ENCODE data around the gene CEP55. TPM values are rescaled to one million over a fixed set of nuclear protein-coding genes. Genes with fewer than 3 reads are reported as not detected.

The CEP55 gene
- total RNA-seq, 2 experiments from 2014 or later: 0.16 to 0.17 TPM

- Histone ChIP-seq H3K36me3 (ENCODE audit: insufficient read depth, low read length) (no peaks in the 10 kb centered on the region), H3K9me3 (ENCODE audit: control insufficient read depth in 1 of 2, insufficient read depth in 1 of 2, low read length in 2 of 2) (no peaks in the 10 kb centered on the region), H3K27me3 (ENCODE audit: control insufficient read depth in 1 of 2, insufficient read depth in 2 of 2, low read length in 2 of 2) (no peaks in the 10 kb centered on the region), H3K4me1 (ENCODE audit: insufficient read depth, low read length) (no peaks in the 10 kb centered on the region), H3K4me3 (ENCODE audit: low read length) (no peak overlapping the region), H3K27ac (ENCODE audit: low read depth in 1 of 2, low read length in 2 of 2) (no peak overlapping the region)
- H3K27me3 Mint-ChIP-seq: no peaks in the 10 kb centered on the region
- intact Hi-C loops (cut with DNase I, micrococcal nuclease): no loop called here
- H3K36me3 Mint-ChIP-seq (ENCODE audit: low read depth): no peaks in the 10 kb centered on the region
- H3K4me1 Mint-ChIP-seq (ENCODE audit: low read depth): peaks cover 5% of the 10 kb centered on the region
- H3K27ac Mint-ChIP-seq: no peak overlapping the region
- no peaks in the 10 kb centered on the region for H3K9me3 Mint-ChIP-seq
- no peak for TF ChIP-seq CTCF (IDR thresholded peaks at IDR 0.05)
- ChIA-PET POLR2A (no interaction called here), CTCF (interaction anchor here (2.4 kb wide), 1 partner anchor 32 kb away, joined by 6 read pairs; the partner anchor contains the start of gene MYOF)
- no peak overlapping the region for H3K4me3 Mint-ChIP-seq
- ATAC-seq (ENCODE audit: poor library complexity) (no peak), DNase-seq (no peak)
Measured at GRCh38 chr10:93514521-93514920, 18.1 kb downstream of the CEP55 start.

GRCh38 chr10:93515071-93516005 is 18.9 kb downstream of the CEP55 start:
- Histone ChIP-seq H3K36me3 (ENCODE audit: insufficient read depth, low read length) (no peaks in the 10 kb centered on the region), H3K4me3 (ENCODE audit: low read length) (no peak overlapping the region), H3K4me1 (ENCODE audit: insufficient read depth, low read length) (no peaks in the 10 kb centered on the region), H3K9me3 (ENCODE audit: control insufficient read depth in 1 of 2, insufficient read depth in 1 of 2, low read length in 2 of 2) (no peaks in the 10 kb centered on the region), H3K27ac (ENCODE audit: low read depth in 1 of 2, low read length in 2 of 2) (no peak overlapping the region), H3K27me3 (ENCODE audit: control insufficient read depth in 1 of 2, insufficient read depth in 2 of 2, low read length in 2 of 2) (no peaks in the 10 kb centered on the region)
- CTCF ChIA-PET: no interaction called here
- no peaks in the 10 kb centered on the region for H3K36me3 Mint-ChIP-seq (ENCODE audit: low read depth)
- H3K4me1 Mint-ChIP-seq (ENCODE audit: low read depth): peaks cover 5% of the 10 kb centered on the region
- H3K9me3 Mint-ChIP-seq: no peaks in the 10 kb centered on the region
- DNase-seq (peak in 1 of 14 experiments; percentile 14), ATAC-seq (ENCODE audit: poor library complexity) (no peak)
- POLR2A ChIA-PET: no interaction called here
- no peaks in the 10 kb centered on the region for H3K27me3 Mint-ChIP-seq
- H3K4me3 Mint-ChIP-seq: no peak overlapping the region
- intact Hi-C loops (cut with DNase I, micrococcal nuclease): no loop called here
- no peak overlapping the region for H3K27ac Mint-ChIP-seq
- no peak for TF ChIP-seq CTCF (IDR thresholded peaks at IDR 0.05)

GRCh38 chr10:93516006-93516380 is 19.6 kb downstream of the CEP55 start:
- Histone ChIP-seq H3K4me1 (ENCODE audit: insufficient read depth, low read length) (no peaks in the 10 kb centered on the region), H3K36me3 (ENCODE audit: insufficient read depth, low read length) (no peaks in the 10 kb centered on the region), H3K27me3 (ENCODE audit: control insufficient read depth in 1 of 2, insufficient read depth in 2 of 2, low read length in 2 of 2) (no peaks in the 10 kb centered on the region), H3K4me3 (ENCODE audit: low read length) (no peak overlapping the region), H3K27ac (ENCODE audit: low read depth in 1 of 2, low read length in 2 of 2) (no peak overlapping the region), H3K9me3 (ENCODE audit: control insufficient read depth in 1 of 2, insufficient read depth in 1 of 2, low read length in 2 of 2) (no peaks in the 10 kb centered on the region)
- no peak for ATAC-seq (ENCODE audit: poor library complexity)
- peaks cover 5% of the 10 kb centered on the region for H3K4me1 Mint-ChIP-seq (ENCODE audit: low read depth)
- intact Hi-C loops (cut with DNase I, micrococcal nuclease): no loop called here
- no peaks in the 10 kb centered on the region for H3K9me3 Mint-ChIP-seq
- POLR2A ChIA-PET: no interaction called here
- no peaks in the 10 kb centered on the region for H3K36me3 Mint-ChIP-seq (ENCODE audit: low read depth)
- no peak overlapping the region for H3K27ac Mint-ChIP-seq
- no peak overlapping the region for H3K4me3 Mint-ChIP-seq
- no peak for TF ChIP-seq CTCF (IDR thresholded peaks at IDR 0.05)
- no peaks in the 10 kb centered on the region for H3K27me3 Mint-ChIP-seq
- no peak for DNase-seq
- CTCF ChIA-PET: no interaction called here
